ENCODE results near the gene FLT4. TPM values are rescaled to one million over a fixed set of nuclear protein-coding genes. Genes with fewer than 3 reads are reported as not detected.

The FLT4 gene
- total and polyA plus RNA-seq, 2 of the 13 experiments (the other 11 are each of a cell fraction or from before 2014, with no cell fraction given): not detected

DNA sequence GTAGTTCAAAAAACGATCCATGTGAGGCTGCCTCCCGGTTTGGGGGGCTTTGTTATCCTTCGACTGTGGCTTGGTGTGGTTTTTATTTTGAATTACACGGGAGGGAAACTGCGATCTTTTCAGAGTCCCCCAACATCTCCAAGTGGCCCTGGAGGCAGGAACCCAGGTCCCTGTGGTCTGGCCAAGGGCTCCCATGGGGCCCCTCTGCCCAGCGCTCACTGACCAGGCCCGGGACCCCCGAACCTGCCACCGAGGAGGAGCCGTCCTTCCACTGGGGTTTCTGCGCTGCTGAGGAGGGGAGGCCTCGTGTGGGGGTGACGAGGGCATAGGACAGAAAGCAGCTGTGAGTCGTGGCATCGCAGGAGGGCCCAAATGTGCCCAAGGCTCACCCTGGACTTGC lies 40.0 kb downstream of the FLT4 start:
- 0% methylated on average over 4 of the region's 15 CpGs for WGBS (ENCODE audit: low lambda C conversion rate)
- CTCF ChIA-PET (ENCODE audit: low intra/inter-chr PET ratio, low total read pairs): no interaction called here

More for the DNA sequence above, 40.0 kb downstream of the FLT4 start:
- Histone ChIP-seq H3K27me3 (ENCODE audit: control insufficient read depth in 1 of 2, insufficient read depth in 2 of 2, low read length in 2 of 2) (peaks cover 13 to 68% of the 10 kb centered on the region in 2 experiments), H3K27ac (ENCODE audit: extremely low read length, insufficient read depth, low read length) (no peak overlapping the region), H3K4me2 (ENCODE audit: low read depth, low read length) (no peak overlapping the region), H3K4me1 (ENCODE audit: insufficient read depth, low read length) (no peaks in the 10 kb centered on the region), H3K36me3 (replicated peaks in 1 of 2; ENCODE audit: control insufficient read depth in 1 of 2, insufficient read depth in 2 of 2, low read length in 2 of 2) (no peaks in the 10 kb centered on the region), H3K4me3 (replicated peaks in 1 of 3; ENCODE audit: insufficient read depth in 1 of 3, low read depth in 2 of 3, low read length in 3 of 3) (no peak overlapping the region), H4K20me1 (ENCODE audit: insufficient read depth, low read length) (no peaks in the 10 kb centered on the region), H3K79me2 (ENCODE audit: insufficient read depth, low read length) (no peaks in the 10 kb centered on the region), H2AFZ (ENCODE audit: low read length) (no peak overlapping the region), H3K9ac (ENCODE audit: insufficient read depth, low read depth, low read length) (no peak overlapping the region), H3K9me3 (ENCODE audit: low read length) (no peaks in the 10 kb centered on the region)
- POLR2A ChIA-PET: no interaction called here
- in situ Hi-C loops (cut with HindIII; ENCODE audit: extremely low pct_ligation_motif_present, low pct_unique_long_range_greater_than_20kb): no loop called here
- TF ChIP-seq ZC3H13 (CRISPR knock-in tag; IDR thresholded peaks at IDR 0.05) (no peak), SPEN (CRISPR knock-in tag; IDR thresholded peaks at IDR 0.05; ENCODE audit: low read depth) (no peak), ZKSCAN1 (IDR thresholded peaks at IDR 0.05; ENCODE audit: low read length) (no peak), SIN3A (IDR thresholded peaks at IDR 0.05; ENCODE audit: borderline replicate concordance, low read depth, low read length) (no peak), ZFP1 (CRISPR knock-in tag; IDR thresholded peaks at IDR 0.05) (no peak), NFYB (CRISPR knock-in tag; IDR thresholded peaks at IDR 0.05) (no peak), GFI1 (CRISPR knock-in tag; IDR thresholded peaks at IDR 0.05; ENCODE audit: borderline replicate concordance) (no peak), NFE2 (CRISPR knock-in tag; IDR thresholded peaks at IDR 0.05) (no peak), KDM6A (CRISPR knock-in tag; IDR thresholded peaks at IDR 0.05; ENCODE audit: low read depth) (no peak), FOXA3 (CRISPR knock-in tag; IDR thresholded peaks at IDR 0.05) (no peak), ZMYM4 (CRISPR knock-in tag; IDR thresholded peaks at IDR 0.05) (no peak)
- TF ChIP-seq, protein P1, sequence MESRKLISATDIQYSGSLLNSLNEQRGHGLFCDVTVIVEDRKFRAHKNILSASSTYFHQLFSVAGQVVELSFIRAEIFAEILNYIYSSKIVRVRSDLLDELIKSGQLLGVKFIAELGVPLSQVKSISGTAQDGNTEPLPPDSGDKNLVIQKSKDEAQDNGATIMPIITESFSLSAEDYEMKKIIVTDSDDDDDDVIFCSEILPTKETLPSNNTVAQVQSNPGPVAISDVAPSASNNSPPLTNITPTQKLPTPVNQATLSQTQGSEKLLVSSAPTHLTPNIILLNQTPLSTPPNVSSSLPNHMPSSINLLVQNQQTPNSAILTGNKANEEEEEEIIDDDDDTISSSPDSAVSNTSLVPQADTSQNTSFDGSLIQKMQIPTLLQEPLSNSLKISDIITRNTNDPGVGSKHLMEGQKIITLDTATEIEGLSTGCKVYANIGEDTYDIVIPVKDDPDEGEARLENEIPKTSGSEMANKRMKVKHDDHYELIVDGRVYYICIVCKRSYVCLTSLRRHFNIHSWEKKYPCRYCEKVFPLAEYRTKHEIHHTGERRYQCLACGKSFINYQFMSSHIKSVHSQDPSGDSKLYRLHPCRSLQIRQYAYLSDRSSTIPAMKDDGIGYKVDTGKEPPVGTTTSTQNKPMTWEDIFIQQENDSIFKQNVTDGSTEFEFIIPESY (CRISPR knock-in tag; IDR thresholded peaks at IDR 0.05): no peak
- TF ChIP-seq, protein P2, sequence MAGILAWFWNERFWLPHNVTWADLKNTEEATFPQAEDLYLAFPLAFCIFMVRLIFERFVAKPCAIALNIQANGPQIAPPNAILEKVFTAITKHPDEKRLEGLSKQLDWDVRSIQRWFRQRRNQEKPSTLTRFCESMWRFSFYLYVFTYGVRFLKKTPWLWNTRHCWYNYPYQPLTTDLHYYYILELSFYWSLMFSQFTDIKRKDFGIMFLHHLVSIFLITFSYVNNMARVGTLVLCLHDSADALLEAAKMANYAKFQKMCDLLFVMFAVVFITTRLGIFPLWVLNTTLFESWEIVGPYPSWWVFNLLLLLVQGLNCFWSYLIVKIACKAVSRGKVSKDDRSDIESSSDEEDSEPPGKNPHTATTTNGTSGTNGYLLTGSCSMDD (CRISPR knock-in tag; IDR thresholded peaks at IDR 0.05): no peak
- TF ChIP-seq, protein P3, sequence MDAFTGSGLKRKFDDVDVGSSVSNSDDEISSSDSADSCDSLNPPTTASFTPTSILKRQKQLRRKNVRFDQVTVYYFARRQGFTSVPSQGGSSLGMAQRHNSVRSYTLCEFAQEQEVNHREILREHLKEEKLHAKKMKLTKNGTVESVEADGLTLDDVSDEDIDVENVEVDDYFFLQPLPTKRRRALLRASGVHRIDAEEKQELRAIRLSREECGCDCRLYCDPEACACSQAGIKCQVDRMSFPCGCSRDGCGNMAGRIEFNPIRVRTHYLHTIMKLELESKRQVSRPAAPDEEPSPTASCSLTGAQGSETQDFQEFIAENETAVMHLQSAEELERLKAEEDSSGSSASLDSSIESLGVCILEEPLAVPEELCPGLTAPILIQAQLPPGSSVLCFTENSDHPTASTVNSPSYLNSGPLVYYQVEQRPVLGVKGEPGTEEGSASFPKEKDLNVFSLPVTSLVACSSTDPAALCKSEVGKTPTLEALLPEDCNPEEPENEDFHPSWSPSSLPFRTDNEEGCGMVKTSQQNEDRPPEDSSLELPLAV (CRISPR knock-in tag; conservative IDR thresholded peaks at IDR 0.05; ENCODE audit: low read depth): no peak
- no peak for FAIRE-seq
- ATAC-seq: no peak
- no peak for DNase-seq (ENCODE audit: low spot score)
- intact Hi-C loops (cut with micrococcal nuclease; ENCODE audit: unreplicated experiment): no loop called here
- BruUV-seq (replicated peaks): no TSS peak
